Karpas-422 (cell line): ENCODE data around the gene AOC2. TPM values are rescaled to one million over a fixed set of nuclear protein-coding genes. Genes with fewer than 3 reads are reported as not detected.
"Not testable (repeated sequence)": the region's sequence is repeated elsewhere in the genome, so short reads cannot be mapped to it uniquely, and the experiment has no call there.

ENCODE experiments used
- DNase-seq: peaks from one replicate; pipeline ENCODE4 v3.0.0-alpha.2; 2015
- H2AFZ ChIP-seq: fragments of 200-600 bp; sonication (generic); 2 replicates; pipeline ENCODE4 v1.6.1; 2014; ENCODE audit warnings: antibody characterized with exemption, low read length, mixed read lengths
- H3K27ac ChIP-seq: fragments of 200-600 bp; sonication (generic); 2 replicates; pipeline ENCODE4 v1.5.1; 2014; ENCODE audit warnings: mild to moderate bottlenecking, low read length, moderate library complexity
- H3K27me3 ChIP-seq: fragments of 200-600 bp; sonication (generic); 2 replicates; pipeline ENCODE4 v1.6.1; 2014; ENCODE audit warnings: low read length, mixed read lengths
- H3K36me3 ChIP-seq: fragments of 200-600 bp; sonication (generic); 2 replicates; pipeline ENCODE4 v1.6.1; 2014; ENCODE audit warnings: low read length, mixed read lengths; ENCODE audit not compliant: insufficient read depth
- H3K4me1 ChIP-seq: fragments of 200-600 bp; sonication (generic); 2 replicates; pipeline ENCODE4 v1.6.1; 2014; ENCODE audit warnings: mild to moderate bottlenecking, low read length, mixed read lengths
- H3K4me2 ChIP-seq: fragments of 200-600 bp; sonication (generic); 2 replicates; pipeline ENCODE4 v1.6.1; 2014; ENCODE audit warnings: low read length, low read depth, mild to moderate bottlenecking; ENCODE audit not compliant: poor library complexity, severe bottlenecking
- H3K4me3 ChIP-seq: fragments of 200-600 bp; sonication (generic); 2 replicates; pipeline ENCODE4 v1.5.1; 2014; ENCODE audit warnings: mild to moderate bottlenecking, antibody characterized with exemption, low read length, mixed read lengths
- H3K79me2 ChIP-seq: fragments of 200-600 bp; sonication (generic); 2 replicates; pipeline ENCODE4 v1.6.1; 2014; ENCODE audit warnings: mild to moderate bottlenecking, low read length, mixed read lengths
- H3K9ac ChIP-seq: fragments of 200-600 bp; sonication (generic); 2 replicates; pipeline ENCODE4 v1.6.0; 2014; ENCODE audit warnings: low read length
- H3K9me2 ChIP-seq: fragments of 200-600 bp; sonication (generic), shearing (Covaris generic); replicated peaks from 2 replicates; pipeline ENCODE4 v1.6.0; 2014; ENCODE audit warnings: mild to moderate bottlenecking, low read length, moderate library complexity; ENCODE audit not compliant: insufficient read depth
- H3K9me3 ChIP-seq: fragments of 300-700, 200-600 bp; sonication (generic); 2 replicates; pipeline ENCODE4 v1.6.1; 2014; ENCODE audit warnings: low read length, mixed read lengths
- H4K20me1 ChIP-seq: fragments of 200-600 bp; sonication (generic); 2 replicates; pipeline ENCODE4 v1.6.1; 2014; ENCODE audit warnings: mild to moderate bottlenecking, antibody characterized with exemption, low read length, low read depth; ENCODE audit not compliant: insufficient read depth
- total RNA-seq: library from RNA; depleted of rRNA; stranded (reverse); fragments of >200 nt; shearing (Covaris generic); gene quantifications from 2 replicates; pipeline ENCODE4 v1.2.3, GENCODE V29; 2014; ENCODE audit warnings: low replicate concordance

Gene AOC2
- total RNA-seq, 1 experiment from 2014 or later, result 0.67 TPM

- peaks cover 9% of the 10 kb centered on the region for H3K4me1 ChIP-seq
- H3K27ac ChIP-seq, result no peak overlapping the region
- no peak overlapping the region for H3K4me3 ChIP-seq
- no peaks in the 10 kb centered on the region for H3K9me3 ChIP-seq
- DNase-seq, result no peak
- H3K9me2 ChIP-seq, result no peaks in the 10 kb centered on the region
- no peak overlapping the region for H2AFZ ChIP-seq
- H3K79me2 ChIP-seq, result no peaks in the 10 kb centered on the region
- no peak overlapping the region for H3K9ac ChIP-seq
- no peaks in the 10 kb centered on the region for H3K36me3 ChIP-seq
- H4K20me1 ChIP-seq, result no peaks in the 10 kb centered on the region
- no peaks in the 10 kb centered on the region for H3K27me3 ChIP-seq
- H3K4me2 ChIP-seq, result no peak overlapping the region
Observed at GRCh38 chr17:42878924-42879595, 34.7 kb downstream of the AOC2 start.

GRCh38 chr17:42879596-42879985, 35.2 kb downstream of the AOC2 start:
- no peaks in the 10 kb centered on the region for H3K27me3 ChIP-seq
- H3K9me2 ChIP-seq, result no peaks in the 10 kb centered on the region
- H3K9ac ChIP-seq, result no peak overlapping the region
- DNase-seq, result no peak
- H3K27ac ChIP-seq, result no peak overlapping the region
- no peaks in the 10 kb centered on the region for H3K9me3 ChIP-seq
- no peak overlapping the region for H2AFZ ChIP-seq
- H3K79me2 ChIP-seq, result no peaks in the 10 kb centered on the region
- H3K4me1 ChIP-seq, result peaks cover 9% of the 10 kb centered on the region
- no peak overlapping the region for H3K4me3 ChIP-seq
- H4K20me1 ChIP-seq, result no peaks in the 10 kb centered on the region
- no peak overlapping the region for H3K4me2 ChIP-seq
- H3K36me3 ChIP-seq, result no peaks in the 10 kb centered on the region

DNA sequence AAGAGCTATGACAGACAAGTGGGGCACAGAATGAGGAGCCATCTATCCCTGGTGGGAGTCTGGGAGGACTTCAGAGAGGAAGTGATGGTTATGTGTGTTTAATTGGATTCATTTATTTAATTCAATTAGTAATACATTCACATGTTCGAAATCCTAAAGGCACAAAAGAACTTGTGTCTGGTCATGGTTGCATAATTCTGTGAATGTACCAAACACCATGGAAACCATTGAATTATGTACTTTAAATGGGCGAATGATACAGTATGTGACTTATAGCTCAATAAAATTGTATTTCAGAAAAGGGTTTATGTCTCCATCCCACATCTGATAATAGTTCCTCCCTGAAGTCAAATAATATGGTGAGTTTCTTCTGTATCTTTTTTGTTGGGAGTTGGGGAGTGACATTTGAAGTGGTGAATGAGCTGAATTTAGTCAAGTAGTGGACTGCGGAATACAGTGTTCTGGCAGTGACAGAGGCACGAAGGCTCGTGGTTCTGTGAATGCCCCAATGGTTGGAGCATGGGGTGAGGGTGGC, 36.5 kb downstream of the AOC2 start:
- no peak overlapping the region for H3K27ac ChIP-seq
- H3K4me2 ChIP-seq, result no peak overlapping the region
- H3K27me3 ChIP-seq, result no peaks in the 10 kb centered on the region
- H3K4me3 ChIP-seq, result no peak overlapping the region
- H2AFZ ChIP-seq, result no peak overlapping the region
- H4K20me1 ChIP-seq, result no peaks in the 10 kb centered on the region
- no peaks in the 10 kb centered on the region for H3K79me2 ChIP-seq
- H3K4me1 ChIP-seq, result peaks cover 9% of the 10 kb centered on the region
- H3K9me2 ChIP-seq, result no peaks in the 10 kb centered on the region
- H3K36me3 ChIP-seq, result no peaks in the 10 kb centered on the region
- no peak for DNase-seq
- H3K9ac ChIP-seq, result no peak overlapping the region
- no peaks in the 10 kb centered on the region for H3K9me3 ChIP-seq

DNA sequence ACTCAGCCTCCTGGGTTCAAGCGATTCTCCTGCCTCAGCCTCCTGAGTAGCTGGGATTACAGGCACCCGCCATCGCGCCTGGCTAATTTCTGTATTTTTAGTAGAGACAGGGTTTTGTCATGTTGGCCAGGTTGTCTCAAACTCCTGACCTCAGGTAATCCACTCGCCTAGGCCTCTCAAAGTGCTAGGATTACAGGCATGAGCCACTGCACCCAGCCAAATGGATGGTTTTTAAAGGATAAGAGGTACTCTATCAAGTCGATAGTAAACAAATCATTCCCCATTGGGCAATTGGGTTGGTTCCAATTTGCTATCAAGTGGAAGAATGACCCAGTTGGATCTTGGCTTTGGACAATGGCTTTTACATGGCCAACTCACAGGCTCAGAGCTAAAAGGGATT, 37.3 kb downstream of the AOC2 start:
- H3K36me3 ChIP-seq, H3K79me2 ChIP-seq, H3K27me3 ChIP-seq, H3K27ac ChIP-seq, H3K9me2 ChIP-seq, H3K9ac ChIP-seq, H2AFZ ChIP-seq, H3K4me1 ChIP-seq, H4K20me1 ChIP-seq, H3K9me3 ChIP-seq, H3K4me2 ChIP-seq, H3K4me3 ChIP-seq, DNase-seq: not testable (repeated sequence)

- Histone ChIP-seq H3K27me3 (no peaks in the 10 kb centered on the region), H3K9me2 (no peaks in the 10 kb centered on the region), H2AFZ (no peak overlapping the region), H4K20me1 (no peaks in the 10 kb centered on the region), H3K4me2 (no peak overlapping the region), H3K9me3 (no peaks in the 10 kb centered on the region), H3K9ac (no peak overlapping the region), H3K4me3 (no peak overlapping the region), H3K36me3 (no peaks in the 10 kb centered on the region), H3K79me2 (no peaks in the 10 kb centered on the region), H3K27ac (no peak overlapping the region), H3K4me1 (peaks cover 9% of the 10 kb centered on the region)
- no peak for DNase-seq
Observed at GRCh38 chr17:42882166-42882565, 37.8 kb downstream of the AOC2 start.

GRCh38 chr17:42883802-42884558, 39.6 kb downstream of the AOC2 start:
- no peaks in the 10 kb centered on the region for H3K27me3 ChIP-seq
- DNase-seq, result peak; percentile 46
- H3K4me2 ChIP-seq, result no peak overlapping the region
- H2AFZ ChIP-seq, result no peak overlapping the region
- no peaks in the 10 kb centered on the region for H3K9me2 ChIP-seq
- no peaks in the 10 kb centered on the region for H4K20me1 ChIP-seq
- no peak overlapping the region for H3K4me3 ChIP-seq
- H3K79me2 ChIP-seq, result no peaks in the 10 kb centered on the region
- H3K36me3 ChIP-seq, result no peaks in the 10 kb centered on the region
- H3K27ac ChIP-seq, result no peak overlapping the region
- H3K9ac ChIP-seq, result no peak overlapping the region
- H3K4me1 ChIP-seq, result no peaks in the 10 kb centered on the region
- H3K9me3 ChIP-seq, result no peaks in the 10 kb centered on the region

DNA sequence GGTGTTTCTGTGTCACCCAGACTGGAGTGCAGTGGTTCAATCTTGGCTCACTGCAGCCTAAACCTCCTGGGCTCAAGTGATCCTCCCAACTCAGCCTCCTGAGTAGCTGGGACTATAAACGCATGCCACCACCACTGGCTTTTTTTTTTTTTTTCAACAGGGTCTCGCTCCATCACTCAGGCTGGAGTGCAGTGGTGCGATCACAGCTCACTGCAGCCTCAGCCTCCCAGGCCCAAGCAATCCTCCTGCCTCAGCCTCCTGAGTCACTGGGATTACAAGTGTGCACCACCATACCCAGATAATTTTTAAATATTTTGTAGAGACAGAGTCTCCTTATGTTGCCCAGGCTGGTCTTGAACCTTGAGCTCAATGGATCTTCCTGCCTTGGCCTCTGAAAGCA, 41.4 kb downstream of the AOC2 start:
- H3K79me2 ChIP-seq, H4K20me1 ChIP-seq, H3K9ac ChIP-seq, H3K9me2 ChIP-seq, H3K36me3 ChIP-seq, H2AFZ ChIP-seq, H3K4me1 ChIP-seq, DNase-seq, H3K9me3 ChIP-seq, H3K27me3 ChIP-seq, H3K27ac ChIP-seq, H3K4me2 ChIP-seq, H3K4me3 ChIP-seq: not testable (repeated sequence)

DNA sequence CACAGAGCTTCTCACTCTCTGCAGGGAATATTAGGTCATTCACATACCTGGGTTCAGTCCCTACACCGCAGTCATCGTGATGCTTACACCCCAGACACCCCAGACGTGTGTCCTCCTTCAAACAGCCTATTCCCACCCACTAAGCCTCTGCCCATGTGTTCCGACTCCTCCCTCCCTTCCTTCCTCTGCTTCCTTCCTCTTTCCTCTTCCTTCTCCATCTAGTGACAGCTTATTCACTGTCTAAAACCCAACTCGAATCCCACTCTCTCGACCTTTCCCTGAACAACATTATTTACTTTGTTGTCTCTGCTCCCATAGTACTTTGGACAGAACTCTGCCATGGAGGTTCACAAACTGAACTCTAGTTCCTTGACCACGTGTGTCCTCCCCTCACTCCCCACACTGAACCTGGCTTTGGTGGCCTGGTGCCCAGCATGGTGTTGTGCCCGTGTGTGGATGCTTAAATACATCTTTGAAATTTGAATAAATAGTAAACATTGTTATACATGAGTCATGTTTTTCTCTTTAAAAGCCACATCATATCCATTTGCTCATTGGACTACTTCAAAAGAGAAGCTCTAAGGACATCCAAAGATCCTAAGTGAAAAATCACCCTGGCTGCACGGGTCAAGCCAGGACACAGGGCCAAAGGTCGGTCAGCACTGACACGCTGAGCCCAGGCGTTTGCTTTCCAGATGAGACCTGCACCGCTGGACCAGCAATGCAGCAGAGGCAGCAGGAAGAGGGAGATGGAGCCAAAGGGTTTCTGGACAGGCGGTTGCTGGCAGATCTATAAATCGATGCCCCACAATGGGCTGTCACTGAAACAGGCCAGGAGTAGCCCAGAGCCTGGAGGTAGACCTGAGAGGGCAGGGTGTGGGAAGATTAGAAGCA, 42.1 kb downstream of the AOC2 start:
- Histone ChIP-seq H3K79me2 (no peaks in the 10 kb centered on the region), H3K4me3 (no peak overlapping the region), H2AFZ (no peak overlapping the region), H3K9me3 (no peaks in the 10 kb centered on the region), H3K36me3 (no peaks in the 10 kb centered on the region), H3K9me2 (no peaks in the 10 kb centered on the region), H3K27ac (no peak overlapping the region), H3K27me3 (no peaks in the 10 kb centered on the region), H4K20me1 (no peaks in the 10 kb centered on the region), H3K4me1 (no peaks in the 10 kb centered on the region), H3K9ac (no peak overlapping the region), H3K4me2 (no peak overlapping the region)
- DNase-seq, result no peak
